Breast epithelium (tissue), 3 donors: ENCODE data around the gene UBA3.

ENCODE experiments used
- CTCF ChIP-seq, 3 donors: fragments of 450-650 bp; IDR thresholded peaks; one replicate each; pipeline ENCODE4 v1.5.1; 2016 to 2017; ENCODE audit warnings: antibody characterized with exemption in 3 of 3, mild to moderate bottlenecking in 3 of 3, moderate library complexity in 3 of 3
- POLR2A ChIP-seq: fragments of 450-650 bp; IDR thresholded peaks from one replicate; pipeline ENCODE4 v1.6.1; 2016; ENCODE audit warnings: antibody characterized with exemption, mild to moderate bottlenecking, moderate library complexity

- TF ChIP-seq POLR2A (no peak), CTCF (IDR thresholded peaks at IDR 0.05) (peak in 1 of 3 donors; percentile 9)
Observed at GRCh38 chr3:69097407-69098086, 17.4 kb upstream of the UBA3 start.
